Renal pelvis (tissue), 12 donors: ENCODE data around the gene OR10W1. TPM values are rescaled to one million over a fixed set of nuclear protein-coding genes. Genes with fewer than 3 reads are reported as not detected.

Source experiments
- DNase-seq: peaks from one replicate; pipeline ENCODE4 v3.0.0-alpha.2; 2013
- long read RNA-seq, 16 experiments: transcript quantifications; one replicate each; lab custom pipeline, GENCODE V29; 2026
- polyA plus RNA-seq, 3 donors: library from polyadenylated mRNA; unstranded; fragments of 120-200 nt; gene quantifications; one replicate each; pipeline ENCODE4 v1.2.1, GENCODE V29; 2013; ENCODE audit not compliant: insufficient read length in 3 of 3

Gene OR10W1
- polyA plus RNA-seq, result not detected
- long read RNA-seq, donor 1, result 0 reads
- long read RNA-seq, donor 2, result 0 reads
- long read RNA-seq, donor 3, result 0 reads
- long read RNA-seq, donor 4, result 0 reads
- long read RNA-seq, donor 5, result 0 reads
- long read RNA-seq, donor 6, result 0 reads
- long read RNA-seq, donor 7, result 0 reads
- long read RNA-seq, donor 8, result 0 reads
- long read RNA-seq, donor 9, result 0 reads
- long read RNA-seq, donor 10, result 0 reads
- long read RNA-seq, donor 11, partial matches to known transcripts, result 0 of 1 reads
- long read RNA-seq, donor 11, other reads (novel, unspliced or antisense), result 0 of 1 reads
- long read RNA-seq, donor 12, result 0 reads
- long read RNA-seq, donor 13, result 0 reads
- long read RNA-seq, donor 14, result 0 reads
- long read RNA-seq, donor 15, result 0 reads
- long read RNA-seq, donor 16, result 0 reads

GRCh38 chr11:58268142-58268541, at the start of gene OR10W1:
OR10W1 (minus strand) TSS chr11:58268260; CDS start chr11:58267858, 402 bp downstream.
- no peak for DNase-seq

GRCh38 chr11:58316142-58316541, 48.1 kb upstream of the OR10W1 start:
- no peak for DNase-seq

- no peak for DNase-seq
Measured at GRCh38 chr11:58301576-58301975, 33.5 kb upstream of the OR10W1 start.

GRCh38 chr11:58292017-58292416, 24.0 kb upstream of the OR10W1 start:
- no peak for DNase-seq

GRCh38 chr11:58289266-58289665, 21.2 kb upstream of the OR10W1 start:
- DNase-seq, result no peak

GRCh38 chr11:58286249-58286648, 18.2 kb upstream of the OR10W1 start:
- DNase-seq, result peak; percentile 0

GRCh38 chr11:58285483-58286040, 17.5 kb upstream of the OR10W1 start:
- no peak for DNase-seq

GRCh38 chr11:58276151-58276550, 8.1 kb upstream of the OR10W1 start:
- no peak for DNase-seq

GRCh38 chr11:58275002-58275401, 6.9 kb upstream of the OR10W1 start:
- DNase-seq, result no peak

GRCh38 chr11:58259983-58260382, 8.1 kb downstream of the OR10W1 start:
- no peak for DNase-seq

GRCh38 chr11:58254936-58255335, 13.1 kb downstream of the OR10W1 start:
- no peak for DNase-seq

- no peak for DNase-seq
Measured at GRCh38 chr11:58243954-58244353, 24.1 kb downstream of the OR10W1 start.

- no peak for DNase-seq
Measured at GRCh38 chr11:58227956-58228615, 40.0 kb downstream of the OR10W1 start.

- DNase-seq, result no peak
Measured at GRCh38 chr11:58222721-58223120, 45.3 kb downstream of the OR10W1 start.

Other genes starting within 250 kb of the OR10W1 start
- not detected for gene OR9Q1, start 244.4 kb downstream of the OR10W1 start, polyA plus RNA-seq
- gene OR6Q1, start 237.3 kb downstream of the OR10W1 start, polyA plus RNA-seq, result not detected
- not detected for gene OR9I1, start 142.7 kb downstream of the OR10W1 start, polyA plus RNA-seq
- not detected for gene OR9Q2, start 79.2 kb downstream of the OR10W1 start, polyA plus RNA-seq
- gene OR1S2, start 64.1 kb downstream of the OR10W1 start, polyA plus RNA-seq, result not detected
- gene OR1S1, start 55.5 kb downstream of the OR10W1 start, polyA plus RNA-seq, result not detected
- not detected for gene OR10Q1, start 39.3 kb downstream of the OR10W1 start, polyA plus RNA-seq
- gene OR5B17, start 90.8 kb upstream of the OR10W1 start, polyA plus RNA-seq, result not detected
- gene OR5B3, start 138.6 kb upstream of the OR10W1 start, polyA plus RNA-seq, result not detected
- under 1 TPM; 0.06 to 0.13 (median 0.13) TPM for gene OR5B2, start 159.9 kb upstream of the OR10W1 start, polyA plus RNA-seq
- under 1 TPM in 1 of 3 donors, not detected in 2; 0.09 TPM for gene OR5B12, start 174.0 kb upstream of the OR10W1 start, polyA plus RNA-seq
- not detected for gene OR5B21, start 239.8 kb upstream of the OR10W1 start, polyA plus RNA-seq